CD4-positive, alpha-beta memory T cell (primary cell): ENCODE measurements around the gene RNF213. TPM values are rescaled to one million over a fixed set of nuclear protein-coding genes. Genes with fewer than 3 reads are reported as not detected.
A peak's percentile ranks its signal among the peaks of the same experiment; 100 is the strongest.

ENCODE experiments used
- CTCF ChIA-PET: fragments of 350-600 bp; sonication (Branson Sonifier 250); formaldehyde crosslinking; loops from one replicate; lab custom pipeline; 2021; ENCODE audit warnings: inconsistent platforms; ENCODE audit not compliant: partially characterized antibody; lab: Charles Lee
- POLR2A ChIA-PET: fragments of 350-600 bp; sonication (Branson Sonifier 250); formaldehyde crosslinking; loops from one replicate; lab custom pipeline; 2021; ENCODE audit not compliant: partially characterized antibody; lab: Charles Lee
- DNase-seq, 5 donors: peaks; one replicate each; pipeline versions ENCODE4 v3.0.0 to v3.0.0-alpha.2; 2020 to 2022; ENCODE audit warnings: mixed read lengths in 1 of 5
- H3K27ac ChIP-seq: one replicate; pipeline ENCODE4 v1.7.0; 2013; ENCODE audit warnings: low read depth, low read length
- H3K27me3 ChIP-seq: 2 replicates; pipeline ENCODE4 v1.7.0; 2013; ENCODE audit warnings: mild to moderate bottlenecking, low read length, moderate library complexity; ENCODE audit not compliant: insufficient read depth
- H3K36me3 ChIP-seq: 2 replicates; pipeline ENCODE4 v1.7.0; 2013; ENCODE audit warnings: mild to moderate bottlenecking, low read length, moderate library complexity; ENCODE audit not compliant: insufficient read depth
- H3K4me1 ChIP-seq: 2 replicates; pipeline ENCODE4 v1.7.0; 2013; ENCODE audit warnings: mild to moderate bottlenecking, low read length, moderate library complexity; ENCODE audit not compliant: insufficient read depth
- H3K4me3 ChIP-seq, 2 donors: one replicate each; pipeline ENCODE4 v1.7.0; 2013; ENCODE audit warnings: low read length in 2 of 2, mild to moderate bottlenecking in 1 of 2
- H3K9me3 ChIP-seq, 2 donors: one replicate each; pipeline ENCODE4 v1.7.0; 2013; ENCODE audit warnings: low read length in 2 of 2, control low read depth in 1 of 2; ENCODE audit not compliant: control insufficient read depth in 1 of 2
- H3K27ac Mint-ChIP-seq, 7 donors: one replicate each; pipeline ENCODE4 v1.8.0; 2020 to 2021; ENCODE audit warnings: mixed read lengths in 7 of 7, mild to moderate bottlenecking in 6 of 7, inconsistent platforms in 3 of 7, moderate library complexity in 3 of 7
- H3K27me3 Mint-ChIP-seq, 2 donors: one replicate each; pipeline ENCODE4 v1.8.0; 2020 to 2021; ENCODE audit warnings: mixed read lengths in 2 of 2
- H3K36me3 Mint-ChIP-seq, 2 donors: one replicate each; pipeline ENCODE4 v1.8.0; 2020 to 2021; ENCODE audit warnings: mixed read lengths in 2 of 2, inconsistent platforms in 1 of 2, mild to moderate bottlenecking in 1 of 2
- H3K4me1 Mint-ChIP-seq, 4 donors: one replicate each; pipeline ENCODE4 v1.8.0; 2020 to 2021; ENCODE audit warnings: mixed read lengths in 4 of 4, mild to moderate bottlenecking in 1 of 4
- H3K4me3 Mint-ChIP-seq, 8 donors: one replicate each; pipeline ENCODE4 v1.8.0; 2020 to 2021; ENCODE audit warnings: mixed read lengths in 8 of 8, mild to moderate bottlenecking in 7 of 8, moderate library complexity in 6 of 8, inconsistent platforms in 3 of 8
- H3K9me3 Mint-ChIP-seq, 8 donors: one replicate each; pipeline ENCODE4 v1.8.0; 2020 to 2021; ENCODE audit warnings: mixed read lengths in 8 of 8, mild to moderate bottlenecking in 5 of 8, inconsistent platforms in 3 of 8, moderate library complexity in 1 of 8
- intact Hi-C: fragments of 100-400 bp; cut with micrococcal nuclease; formaldehyde crosslinking; loops from one replicate; pipeline ENCODE4 v1.15.1; 2023
- polyA plus RNA-seq, 2 donors: library from polyadenylated mRNA; unstranded; fragments of 300-500 nt; fragmentation: Illumina TruSeq; gene quantifications; one replicate each; pipeline ENCODE4 v1.2.3, GENCODE V29; 2021
- total RNA-seq, 2 experiments: library from RNA; stranded (reverse); gene quantifications; one replicate each; pipeline ENCODE4 v1.2.3, GENCODE V29; 2021

The RNF213 gene
- total and polyA plus RNA-seq, 4 experiments from 2014 or later: 11.2 to 399 (median 217) TPM

DNA sequence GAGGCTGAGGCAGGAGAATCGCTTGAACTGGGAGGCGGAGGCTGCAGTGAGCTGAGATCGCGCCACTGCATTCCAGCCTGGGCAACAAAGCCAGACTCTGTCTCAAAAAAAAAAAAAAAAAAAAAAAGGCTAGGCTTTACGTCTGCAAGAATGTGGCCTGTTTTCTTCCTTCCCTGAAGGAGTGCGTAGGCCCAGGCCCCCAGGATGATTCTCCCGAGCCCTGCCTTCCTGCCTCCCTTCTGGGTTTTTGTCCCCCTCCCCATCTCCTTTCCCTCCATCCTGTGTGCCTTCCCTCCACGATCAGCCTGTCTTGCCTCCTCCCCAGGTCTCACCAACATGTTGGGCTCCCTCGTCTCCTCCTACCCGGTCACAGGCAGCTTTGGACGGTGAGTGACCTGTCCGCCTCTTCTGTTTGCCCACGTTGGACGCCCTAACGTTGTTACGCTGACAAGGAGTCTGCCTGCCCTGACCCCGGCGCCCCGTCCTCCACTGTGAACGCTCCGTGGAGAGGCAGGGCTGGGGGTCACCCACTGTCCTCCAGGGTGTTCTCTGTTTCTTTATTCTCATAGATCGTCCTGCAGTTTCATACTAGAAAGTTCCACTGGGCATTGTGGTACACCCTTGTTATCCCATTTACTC is 15.7 kb upstream of the RNF213 start:
- POLR2A ChIA-PET: interaction anchor here (0.7 kb wide), 1 partner anchor 10 kb away, joined by 3 read pairs; no protein-coding TSS in a partner anchor
- intact Hi-C loops: no loop called here
- Histone ChIP-seq H3K36me3 (peaks cover 3% of the 10 kb centered on the region), H3K9me3 (no peaks in the 10 kb centered on the region), H3K27ac (no peak overlapping the region), H3K4me3 (no peak overlapping the region), H3K27me3 (no peaks in the 10 kb centered on the region), H3K4me1 (no peaks in the 10 kb centered on the region)
- Mint-ChIP-seq H3K27me3 (no peaks in the 10 kb centered on the region), H3K4me1 (no peaks in the 10 kb centered on the region), H3K27ac (peak overlapping the region in 3 of 7 donors; percentile 8 to 46 (median 25)), H3K36me3 (peaks cover 13 to 37% of the 10 kb centered on the region in 2 donors), H3K9me3 (no peaks in the 10 kb centered on the region), H3K4me3 (no peak overlapping the region)
- no peak for DNase-seq
- CTCF ChIA-PET: no interaction called here

DNA sequence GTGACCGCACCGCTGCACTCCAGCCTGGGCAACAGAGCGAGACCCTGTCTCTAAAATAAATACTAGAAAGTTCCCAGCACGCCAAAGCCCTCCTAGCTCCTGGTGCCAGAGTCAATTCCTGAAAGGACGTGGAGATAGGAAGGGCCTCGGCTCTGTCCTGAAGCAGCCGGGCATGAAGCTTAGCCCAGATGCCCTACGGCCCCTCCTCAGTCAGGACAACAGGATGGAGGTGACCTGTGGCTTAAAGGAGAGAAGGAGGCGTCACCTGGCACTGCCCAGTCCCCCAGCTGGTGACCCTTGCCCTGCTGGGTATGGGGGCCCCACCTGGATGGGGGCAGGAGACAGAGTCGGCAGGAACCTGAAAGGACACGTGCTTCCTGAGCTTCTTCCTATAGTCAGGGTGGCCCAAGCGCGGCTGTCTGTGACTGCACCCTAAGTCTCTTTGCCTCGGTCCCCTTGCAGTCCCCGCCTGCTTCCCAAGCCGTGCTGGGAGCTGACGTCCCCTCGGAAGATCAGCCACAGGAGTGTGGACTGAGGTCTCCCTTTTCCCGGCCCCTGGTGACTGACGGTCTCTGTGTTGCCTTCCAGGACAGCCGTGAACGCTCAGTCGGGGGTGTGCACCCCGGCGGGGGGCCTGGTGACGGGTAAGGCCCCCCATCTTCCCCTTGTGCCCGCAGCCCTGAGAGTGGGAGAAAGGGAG is 14.9 kb upstream of the RNF213 start:
- H3K4me3 Mint-ChIP-seq: no peak overlapping the region
- no peaks in the 10 kb centered on the region for H3K27me3 Mint-ChIP-seq
- H3K36me3 Mint-ChIP-seq: peaks cover 10 to 34% of the 10 kb centered on the region in 2 donors
- ChIA-PET POLR2A (interaction anchor here (0.7 kb wide), 1 partner anchor 9 kb away, joined by 3 read pairs; no protein-coding TSS in a partner anchor), CTCF (no interaction called here)
- Histone ChIP-seq H3K4me1 (no peaks in the 10 kb centered on the region), H3K36me3 (peaks cover 3% of the 10 kb centered on the region), H3K9me3 (no peaks in the 10 kb centered on the region), H3K27ac (no peak overlapping the region), H3K4me3 (no peak overlapping the region), H3K27me3 (no peaks in the 10 kb centered on the region)
- DNase-seq: no peak
- no peaks in the 10 kb centered on the region for H3K4me1 Mint-ChIP-seq
- H3K9me3 Mint-ChIP-seq: no peaks in the 10 kb centered on the region
- intact Hi-C loops: no loop called here
- peak overlapping the region in 2 of 7 donors; percentile 25 to 46 for H3K27ac Mint-ChIP-seq

DNA sequence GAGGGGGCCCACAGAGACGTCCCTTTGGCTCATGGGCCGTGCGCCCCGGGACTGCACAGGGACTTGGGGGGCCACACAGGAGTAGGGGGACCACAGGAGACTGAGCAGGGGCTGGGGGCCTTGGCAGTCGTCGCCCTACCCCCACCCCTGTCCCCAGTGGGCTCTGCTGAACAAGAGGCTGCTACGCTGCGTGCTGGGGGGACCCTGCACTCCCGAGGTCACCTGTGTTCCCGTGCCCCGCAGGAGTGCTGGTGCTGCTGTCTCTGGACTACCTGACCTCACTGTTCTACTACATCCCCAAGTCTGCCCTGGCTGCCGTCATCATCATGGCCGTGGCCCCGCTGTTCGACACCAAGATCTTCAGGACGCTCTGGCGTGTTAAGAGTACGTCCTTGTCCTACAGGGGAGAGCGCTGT is 14.4 kb upstream of the RNF213 start:
- H3K27ac ChIP-seq: no peak overlapping the region
- POLR2A ChIA-PET: no interaction called here
- no peaks in the 10 kb centered on the region for H3K4me1 ChIP-seq
- DNase-seq: no peak
- H3K27me3 Mint-ChIP-seq: no peaks in the 10 kb centered on the region
- H3K4me3 ChIP-seq: no peak overlapping the region
- intact Hi-C loops: no loop called here
- no peak overlapping the region for H3K4me3 Mint-ChIP-seq
- H3K9me3 ChIP-seq: no peaks in the 10 kb centered on the region
- CTCF ChIA-PET: interaction anchor here (0.5 kb wide), 1 partner anchor 78 kb away, joined by 3 read pairs; no protein-coding TSS in a partner anchor
- H3K36me3 Mint-ChIP-seq: peaks cover 8 to 30% of the 10 kb centered on the region in 2 donors
- peak overlapping the region in 1 of 7 donors; percentile 80 for H3K27ac Mint-ChIP-seq
- H3K4me1 Mint-ChIP-seq: no peaks in the 10 kb centered on the region
- H3K9me3 Mint-ChIP-seq: no peaks in the 10 kb centered on the region
- H3K27me3 ChIP-seq: no peaks in the 10 kb centered on the region
- peaks cover 3% of the 10 kb centered on the region for H3K36me3 ChIP-seq

DNA sequence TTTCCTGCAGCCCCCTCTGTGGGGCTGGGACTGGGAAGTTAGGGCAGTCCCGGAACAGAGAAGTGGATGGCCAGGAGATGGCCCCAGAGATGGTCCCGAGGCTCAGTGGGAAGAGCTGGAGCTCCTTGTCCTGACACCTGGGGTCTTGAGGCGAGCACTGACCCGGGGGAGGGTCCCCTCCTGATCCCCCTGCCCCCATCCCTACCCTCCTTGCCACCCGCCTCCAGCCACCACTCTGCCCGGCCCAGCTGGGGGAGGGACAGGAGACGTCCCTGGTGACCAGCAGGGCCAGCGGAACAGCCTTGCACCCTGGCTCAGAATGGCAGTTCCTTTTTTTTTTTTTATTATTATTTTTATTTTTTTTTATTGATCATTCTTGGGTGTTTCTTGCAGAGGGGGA is 13.9 kb upstream of the RNF213 start:
- Histone ChIP-seq H3K4me1 (no peaks in the 10 kb centered on the region), H3K9me3 (no peaks in the 10 kb centered on the region), H3K4me3 (no peak overlapping the region), H3K36me3 (peaks cover 3% of the 10 kb centered on the region), H3K27ac (no peak overlapping the region), H3K27me3 (no peaks in the 10 kb centered on the region)
- no peak overlapping the region for H3K4me3 Mint-ChIP-seq
- CTCF ChIA-PET: interaction anchor here (0.5 to 1.3 kb wide), 2 partner anchors 50 to 77 kb away, joined by 3 read pairs; no protein-coding TSS in a partner anchor
- no peak for DNase-seq
- no peaks in the 10 kb centered on the region for H3K9me3 Mint-ChIP-seq
- no peaks in the 10 kb centered on the region for H3K27me3 Mint-ChIP-seq
- intact Hi-C loops: no loop called here
- POLR2A ChIA-PET: no interaction called here
- H3K4me1 Mint-ChIP-seq: peaks cover 0 to 1% (median 0%) of the 10 kb centered on the region in 4 donors
- H3K27ac Mint-ChIP-seq: peak overlapping the region in 2 of 7 donors; percentile 29 to 80
- peaks cover 3 to 26% of the 10 kb centered on the region in 2 donors for H3K36me3 Mint-ChIP-seq

DNA sequence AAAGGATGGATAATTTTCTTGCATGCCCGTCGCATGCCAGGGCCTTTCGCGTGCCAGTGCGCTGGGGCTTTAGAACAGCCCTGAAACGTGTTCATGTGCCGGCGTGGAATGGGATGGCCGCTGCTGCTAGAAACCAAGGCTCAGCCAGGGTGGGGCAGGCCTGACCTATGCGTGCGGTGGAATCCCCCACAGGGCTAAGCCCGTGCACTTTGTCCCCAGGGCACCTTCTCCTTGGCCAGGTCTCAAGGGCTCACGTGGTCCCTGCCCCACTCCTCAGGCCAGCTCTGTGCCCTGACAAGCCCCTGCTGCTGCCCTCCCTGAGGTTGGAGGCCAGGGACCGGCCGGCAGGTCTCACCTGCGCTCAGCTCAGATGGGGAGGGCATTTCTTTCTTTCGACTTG is 13.1 kb upstream of the RNF213 start:
- H3K27ac Mint-ChIP-seq: no peak overlapping the region
- H3K27me3 Mint-ChIP-seq: no peaks in the 10 kb centered on the region
- no peak for DNase-seq
- Histone ChIP-seq H3K27me3 (no peaks in the 10 kb centered on the region), H3K4me3 (no peak overlapping the region), H3K36me3 (no peaks in the 10 kb centered on the region), H3K4me1 (no peaks in the 10 kb centered on the region), H3K9me3 (no peaks in the 10 kb centered on the region), H3K27ac (no peak overlapping the region)
- no peak overlapping the region for H3K4me3 Mint-ChIP-seq
- H3K36me3 Mint-ChIP-seq: peaks cover 3 to 20% of the 10 kb centered on the region in 2 donors
- no peaks in the 10 kb centered on the region for H3K9me3 Mint-ChIP-seq
- intact Hi-C loops: no loop called here
- ChIA-PET CTCF (interaction anchor here (1.3 kb wide), 1 partner anchor 51 kb away, joined by 3 read pairs; no protein-coding TSS in a partner anchor), POLR2A (no interaction called here)
- peaks cover 0 to 6% (median 1%) of the 10 kb centered on the region in 4 donors for H3K4me1 Mint-ChIP-seq

DNA sequence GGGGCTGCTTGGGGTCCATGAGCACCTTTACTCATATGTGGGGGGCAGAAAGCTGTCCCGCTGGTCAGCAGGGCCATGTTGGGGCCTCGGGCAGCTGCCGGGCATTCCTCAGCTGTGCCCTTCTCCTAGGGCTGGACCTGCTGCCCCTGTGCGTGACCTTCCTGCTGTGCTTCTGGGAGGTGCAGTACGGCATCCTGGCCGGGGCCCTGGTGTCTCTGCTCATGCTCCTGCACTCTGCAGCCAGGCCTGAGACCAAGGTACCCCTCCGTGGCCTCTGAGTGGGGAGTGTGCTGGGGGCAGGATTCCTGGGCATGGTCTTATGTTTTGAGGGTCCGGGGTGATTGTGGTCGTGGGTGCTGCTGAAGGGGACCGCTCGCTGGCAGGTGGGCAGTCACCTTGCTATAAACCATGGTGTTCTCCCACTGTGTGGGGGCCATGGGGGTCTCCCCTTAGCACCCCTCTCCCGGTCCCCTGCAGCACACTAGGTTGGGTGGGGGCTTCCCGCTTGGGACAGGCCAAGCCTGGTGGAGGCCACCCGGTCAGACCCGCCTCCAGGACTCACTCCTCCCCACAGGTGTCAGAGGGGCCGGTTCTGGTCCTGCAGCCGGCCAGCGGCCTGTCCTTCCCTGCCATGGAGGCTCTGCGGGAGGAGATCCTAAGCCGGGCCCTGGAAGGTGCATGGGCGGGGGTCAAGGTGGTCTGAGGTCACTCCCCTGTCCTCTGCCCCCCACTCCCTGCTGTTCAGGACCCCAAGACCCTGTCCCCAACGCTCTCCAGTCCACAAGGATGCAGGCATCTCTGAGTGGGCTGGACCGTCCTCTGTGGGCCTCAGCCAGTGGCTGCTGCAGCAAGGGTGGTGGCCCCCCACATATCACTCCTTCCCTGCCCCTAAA is 12.4 kb upstream of the RNF213 start:
- Mint-ChIP-seq H3K27ac (peak overlapping the region in 1 of 7 donors; percentile 35), H3K27me3 (no peaks in the 10 kb centered on the region), H3K4me3 (no peak overlapping the region), H3K4me1 (peaks cover 3 to 13% (median 7%) of the 10 kb centered on the region in 4 donors), H3K36me3 (peaks cover 3 to 18% of the 10 kb centered on the region in 2 donors), H3K9me3 (no peaks in the 10 kb centered on the region)
- no peaks in the 10 kb centered on the region for H3K9me3 ChIP-seq
- H3K4me1 ChIP-seq: peaks cover 3% of the 10 kb centered on the region
- CTCF ChIA-PET: interaction anchor here (1.3 kb wide), 1 partner anchor 52 kb away, joined by 3 read pairs; no protein-coding TSS in a partner anchor
- intact Hi-C loops: no loop called here
- POLR2A ChIA-PET: no interaction called here
- H3K4me3 ChIP-seq: no peak overlapping the region
- no peak for DNase-seq
- no peak overlapping the region for H3K27ac ChIP-seq
- H3K27me3 ChIP-seq: no peaks in the 10 kb centered on the region
- H3K36me3 ChIP-seq: no peaks in the 10 kb centered on the region
